GM21447 (cell line): ENCODE results near the gene CAPZB.
"Not testable (repeated sequence)": the region's sequence is repeated elsewhere in the genome, so short reads cannot be mapped to it uniquely, and the experiment has no call there.

ENCODE experiments used
- ATAC-seq: cut with Tn5 transposase; IDR thresholded peaks from one replicate; pipeline ENCODE4 v1.9.1; 2021; ENCODE audit not compliant: unreplicated experiment

CAPZB gene

DNA sequence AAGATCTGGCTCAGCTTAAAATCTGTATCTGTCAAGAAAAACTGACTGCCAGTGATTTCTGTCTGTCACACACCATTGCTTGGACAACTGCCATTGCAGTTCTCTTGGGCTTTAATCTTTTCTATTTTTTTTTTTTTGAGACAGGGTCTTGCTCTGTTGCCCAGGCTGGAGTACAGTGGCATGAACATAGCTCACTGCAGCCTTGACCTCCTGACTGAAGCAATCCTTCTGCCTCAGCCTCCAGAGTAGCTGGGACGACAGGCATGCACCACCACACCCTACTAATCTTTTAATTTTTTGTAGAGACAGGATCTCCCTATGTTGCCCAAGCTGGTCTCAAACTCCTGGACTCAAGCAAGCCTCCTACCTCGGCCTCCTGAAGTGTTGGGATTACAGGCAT lies 14.5 kb upstream of the CAPZB start:
- not testable (repeated sequence) for ATAC-seq

- not testable (repeated sequence) for ATAC-seq
Observed at GRCh38 chr1:19497443-19497842, 12.1 kb upstream of the CAPZB start.

DNA sequence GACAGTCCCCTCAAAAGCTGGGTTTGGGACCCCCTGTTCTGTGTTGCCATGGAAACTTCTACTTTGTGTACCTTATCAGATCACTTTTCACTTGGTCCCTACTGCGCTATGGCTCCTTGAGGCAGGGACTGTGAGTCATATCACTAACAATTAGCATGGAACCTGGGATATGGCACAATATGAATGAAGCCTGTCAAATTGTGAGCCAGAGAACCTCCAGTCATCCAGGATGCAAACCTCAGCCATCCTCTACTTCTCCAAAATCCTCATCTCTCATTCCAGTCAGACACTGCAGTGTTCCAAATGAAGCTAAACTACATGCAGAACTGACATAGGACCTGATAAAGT lies 11.2 kb upstream of the CAPZB start:
- no peak for ATAC-seq

GRCh38 chr1:19495799-19496526 lies 10.6 kb upstream of the CAPZB start:
- no peak for ATAC-seq

GRCh38 chr1:19495000-19495656 lies 9.8 kb upstream of the CAPZB start:
- ATAC-seq = no peak

DNA sequence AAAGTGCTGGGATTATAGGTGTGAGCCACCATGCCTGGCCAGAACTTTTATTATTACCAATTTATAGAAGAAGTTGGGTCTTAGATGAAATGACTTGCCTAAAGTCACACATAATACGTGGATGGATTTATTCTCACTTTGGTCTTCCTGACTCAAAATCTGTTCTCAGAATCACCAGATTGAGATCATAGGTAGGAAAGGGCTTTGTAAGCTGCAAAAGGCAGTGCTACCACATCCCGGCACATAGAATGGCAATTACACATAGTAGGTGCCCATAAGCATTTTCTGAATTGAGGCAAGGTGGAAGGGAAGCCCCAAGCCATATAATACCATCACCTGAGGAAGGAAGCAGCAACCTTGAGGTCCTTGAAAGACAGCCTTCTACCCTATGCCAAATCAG lies 8.2 kb upstream of the CAPZB start:
- ATAC-seq = no peak

GRCh38 chr1:19489996-19490395 lies 4.7 kb upstream of the CAPZB start:
- ATAC-seq = no peak

DNA sequence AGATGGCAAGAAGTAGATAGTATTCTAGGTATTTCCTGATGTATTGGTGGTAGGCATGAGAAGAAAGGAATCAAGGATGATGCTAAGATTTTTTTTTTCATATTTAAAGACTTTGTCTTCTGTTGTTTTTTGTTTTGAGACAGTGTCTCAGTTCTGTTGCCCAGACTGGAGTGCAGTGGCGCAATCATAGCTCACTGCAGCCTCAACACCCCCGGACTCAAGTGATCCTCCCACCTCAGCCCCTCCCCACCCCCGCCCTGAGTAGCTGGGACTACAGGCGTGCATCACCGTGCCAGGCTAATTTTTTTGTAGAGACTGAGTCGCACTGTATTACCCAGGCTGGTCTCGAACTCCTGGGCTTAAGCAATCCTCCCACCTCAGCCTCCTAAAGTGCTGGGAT lies 2.8 kb upstream of the CAPZB start:
- no peak for ATAC-seq

DNA sequence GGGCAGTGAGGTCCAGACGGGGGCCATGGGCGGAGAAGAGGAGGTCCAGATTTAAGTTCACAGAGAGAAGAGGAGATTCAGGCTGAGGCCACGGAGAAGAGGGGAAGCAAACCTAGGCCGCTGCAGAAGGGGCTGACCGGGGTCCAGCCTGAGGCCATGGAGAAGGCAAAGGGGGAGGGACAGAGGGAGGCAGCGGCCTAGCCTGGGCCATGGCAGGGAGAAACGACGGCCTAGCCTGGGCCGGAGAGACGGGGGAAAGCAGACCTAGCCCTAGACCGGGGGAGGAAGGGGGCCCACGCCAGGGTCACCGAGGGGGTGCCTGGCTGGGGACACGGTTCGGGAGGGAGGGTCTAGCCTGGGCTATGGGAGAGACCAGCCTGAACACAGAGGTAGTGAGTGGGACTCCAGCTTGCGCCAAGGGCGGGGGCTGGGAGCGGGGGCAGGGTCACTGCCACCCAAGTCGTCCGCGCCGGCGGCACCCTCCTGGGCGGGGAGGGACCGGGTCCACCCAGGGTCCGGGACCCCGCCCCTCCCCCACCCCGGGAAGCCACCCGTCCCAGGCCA lies 459 bp downstream of the CAPZB start:
- ATAC-seq = peak; percentile 13

DNA sequence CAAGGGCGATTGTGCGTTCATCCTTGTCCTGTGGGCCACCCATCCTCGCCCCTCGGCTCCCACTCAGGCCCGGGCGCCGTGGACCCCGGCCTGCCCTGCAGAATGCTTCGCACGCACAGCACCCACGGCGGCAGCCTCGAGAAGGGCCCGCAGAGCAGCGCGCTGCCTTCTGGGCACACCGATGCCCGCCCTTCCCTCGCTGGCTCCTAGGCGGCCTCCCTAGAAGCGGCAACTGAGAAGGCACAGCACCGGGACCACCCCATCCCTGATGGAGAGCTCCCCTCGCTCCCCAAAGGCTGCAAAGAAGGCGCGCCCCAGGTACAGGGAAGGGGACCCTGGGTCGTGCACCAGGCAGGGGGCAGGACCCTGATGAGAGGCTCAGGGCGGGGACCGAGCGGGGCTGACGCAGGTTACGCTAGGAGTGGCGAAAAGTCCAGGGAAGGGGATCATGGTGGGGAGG lies 971 bp downstream of the CAPZB start:
- ATAC-seq = no peak

- ATAC-seq = no peak
Observed at GRCh38 chr1:19483691-19484090, 1.6 kb downstream of the CAPZB start.

GRCh38 chr1:19483261-19483660 lies 2.1 kb downstream of the CAPZB start:
- ATAC-seq = no peak

DNA sequence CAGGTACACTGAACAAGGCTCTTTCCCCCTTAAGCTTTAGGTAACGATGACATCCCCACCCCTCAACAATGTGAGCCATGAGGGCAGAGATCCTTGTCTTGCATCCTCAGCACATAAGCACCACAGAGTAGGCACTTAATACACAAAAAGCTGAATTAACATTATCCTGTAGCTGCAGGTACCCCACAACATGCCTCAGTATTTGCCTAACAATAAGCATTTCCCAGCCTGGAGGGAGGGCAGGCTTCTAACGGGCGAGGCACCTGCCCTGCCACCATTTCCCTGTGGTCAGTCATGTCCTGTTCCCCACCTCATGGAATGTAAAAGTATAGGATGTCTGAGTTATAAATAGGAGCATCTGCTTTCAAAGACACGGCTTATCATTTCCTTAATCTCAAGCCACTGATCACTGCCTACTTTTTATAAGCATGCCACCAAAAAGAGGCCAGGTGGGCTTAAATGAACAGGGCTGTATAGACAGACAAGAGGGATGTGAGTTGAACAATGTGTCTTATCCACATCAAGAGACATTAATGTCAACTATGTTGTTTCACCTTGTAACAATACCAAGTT lies 3.4 kb downstream of the CAPZB start:
- no peak for ATAC-seq

DNA sequence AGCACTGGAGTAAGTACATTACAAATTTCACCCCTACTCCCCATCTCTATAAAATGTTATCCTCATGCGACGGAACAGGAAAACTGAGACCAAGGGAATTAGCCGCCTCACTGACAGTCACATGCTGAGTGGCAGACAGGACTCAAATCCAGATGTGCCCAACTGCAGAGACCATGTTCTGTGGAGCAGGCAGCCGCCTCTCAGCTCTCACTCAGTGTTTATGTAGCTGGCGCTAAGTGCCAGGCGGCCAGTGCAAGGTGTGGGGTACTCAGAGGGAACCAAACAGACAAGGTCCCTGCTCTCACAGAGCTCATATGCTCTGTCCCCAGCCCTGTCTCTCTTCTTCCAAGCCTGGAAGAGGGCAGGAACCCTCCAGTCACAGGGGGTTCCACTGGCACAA lies 5.1 kb downstream of the CAPZB start:
- no peak for ATAC-seq

- ATAC-seq = no peak
Observed at GRCh38 chr1:19479351-19480120, 5.8 kb downstream of the CAPZB start.

GRCh38 chr1:19478322-19478721 lies 7.0 kb downstream of the CAPZB start:
- ATAC-seq = no peak

DNA sequence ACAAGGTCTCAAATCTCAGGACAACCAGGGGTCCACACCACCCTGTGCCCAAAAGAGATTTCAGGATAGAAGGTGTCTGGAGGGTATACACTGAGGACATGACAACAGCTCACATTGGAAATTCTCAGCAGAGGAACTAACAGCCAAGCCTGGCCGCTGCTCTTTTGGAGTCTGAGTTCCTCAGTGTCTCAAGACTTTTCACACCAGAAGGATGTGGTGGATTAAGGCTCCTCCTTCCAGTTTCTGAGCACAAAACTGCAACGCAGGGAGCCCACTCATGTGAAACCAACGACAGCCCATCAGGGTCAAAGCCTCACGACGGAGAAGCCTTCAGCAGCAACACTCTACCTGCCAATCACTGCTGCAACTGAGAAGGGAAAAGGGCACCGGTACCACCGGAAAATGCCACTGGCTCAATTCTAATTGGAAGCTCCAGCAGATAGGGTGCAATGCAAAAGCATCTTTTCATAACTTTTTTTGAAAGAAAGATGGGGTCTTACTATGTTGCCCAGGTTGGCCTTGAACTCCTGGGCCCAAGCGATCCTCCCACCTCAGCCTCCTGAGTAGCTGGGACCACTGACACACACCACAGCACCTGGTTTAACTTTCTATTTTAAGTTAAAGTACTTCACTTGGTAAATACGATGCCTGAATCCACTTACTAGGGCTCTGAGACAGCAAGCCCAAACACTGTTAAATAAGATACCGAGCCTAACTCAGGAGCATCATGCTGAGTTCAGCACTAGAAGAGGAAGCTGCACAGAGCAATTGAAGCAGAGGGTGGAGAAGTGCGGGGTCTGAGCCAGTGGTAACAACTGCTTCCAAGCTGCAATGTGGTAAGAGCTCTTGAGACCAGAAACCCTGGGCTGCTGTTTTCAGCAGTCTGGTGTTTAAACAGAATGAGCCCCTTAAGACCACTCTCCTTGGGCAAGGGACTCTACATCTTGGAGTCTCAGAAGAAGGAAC lies 7.8 kb downstream of the CAPZB start:
- ATAC-seq = peak; percentile 60

DNA sequence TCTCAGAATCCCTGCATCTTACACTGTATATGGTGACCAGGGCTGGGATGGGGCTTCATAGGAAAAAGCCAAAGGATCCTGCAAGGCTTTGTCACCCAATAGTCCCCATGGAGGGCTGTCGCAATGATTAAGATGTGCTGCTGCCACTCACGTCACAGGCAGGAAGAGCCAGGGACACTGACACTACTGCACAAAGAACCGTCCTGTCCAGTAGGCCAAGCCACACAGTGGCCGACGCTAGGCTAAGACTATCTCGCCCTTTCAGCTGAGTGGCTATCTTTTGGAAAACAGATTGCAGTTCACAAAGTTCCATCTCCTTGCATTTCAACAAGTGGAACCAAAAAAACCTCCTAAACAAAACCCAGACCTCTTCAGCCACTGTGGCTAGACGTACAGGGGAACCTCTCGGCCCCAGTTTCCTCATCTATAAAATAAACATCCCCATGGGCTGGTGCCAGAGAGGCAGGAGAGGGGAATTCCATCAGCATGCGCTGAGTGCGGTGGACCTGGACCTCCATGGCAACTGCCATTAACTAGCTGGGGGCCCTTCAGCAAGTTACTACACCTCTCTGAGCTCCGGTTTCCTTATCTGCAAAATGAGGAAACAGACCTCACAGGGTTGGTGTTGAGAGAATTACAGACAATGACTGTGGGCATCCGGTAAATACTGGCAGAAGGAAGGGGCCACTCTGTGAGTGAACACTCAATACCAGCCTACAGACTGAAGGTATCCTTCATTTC lies 8.7 kb downstream of the CAPZB start:
- peak; percentile 57 for ATAC-seq

GRCh38 chr1:19475296-19475695 lies 10.0 kb downstream of the CAPZB start:
- ATAC-seq = no peak

- ATAC-seq = no peak
Observed at GRCh38 chr1:19472174-19472573, 13.2 kb downstream of the CAPZB start.
